HG03103 (cell line): ENCODE data around the gene SDF4.

Experiments used
- ATAC-seq: cut with Tn5 transposase; IDR thresholded peaks from one replicate; pipeline ENCODE4 v1.9.1; 2021; ENCODE audit warnings: low read depth; ENCODE audit not compliant: unreplicated experiment

The SDF4 gene

DNA sequence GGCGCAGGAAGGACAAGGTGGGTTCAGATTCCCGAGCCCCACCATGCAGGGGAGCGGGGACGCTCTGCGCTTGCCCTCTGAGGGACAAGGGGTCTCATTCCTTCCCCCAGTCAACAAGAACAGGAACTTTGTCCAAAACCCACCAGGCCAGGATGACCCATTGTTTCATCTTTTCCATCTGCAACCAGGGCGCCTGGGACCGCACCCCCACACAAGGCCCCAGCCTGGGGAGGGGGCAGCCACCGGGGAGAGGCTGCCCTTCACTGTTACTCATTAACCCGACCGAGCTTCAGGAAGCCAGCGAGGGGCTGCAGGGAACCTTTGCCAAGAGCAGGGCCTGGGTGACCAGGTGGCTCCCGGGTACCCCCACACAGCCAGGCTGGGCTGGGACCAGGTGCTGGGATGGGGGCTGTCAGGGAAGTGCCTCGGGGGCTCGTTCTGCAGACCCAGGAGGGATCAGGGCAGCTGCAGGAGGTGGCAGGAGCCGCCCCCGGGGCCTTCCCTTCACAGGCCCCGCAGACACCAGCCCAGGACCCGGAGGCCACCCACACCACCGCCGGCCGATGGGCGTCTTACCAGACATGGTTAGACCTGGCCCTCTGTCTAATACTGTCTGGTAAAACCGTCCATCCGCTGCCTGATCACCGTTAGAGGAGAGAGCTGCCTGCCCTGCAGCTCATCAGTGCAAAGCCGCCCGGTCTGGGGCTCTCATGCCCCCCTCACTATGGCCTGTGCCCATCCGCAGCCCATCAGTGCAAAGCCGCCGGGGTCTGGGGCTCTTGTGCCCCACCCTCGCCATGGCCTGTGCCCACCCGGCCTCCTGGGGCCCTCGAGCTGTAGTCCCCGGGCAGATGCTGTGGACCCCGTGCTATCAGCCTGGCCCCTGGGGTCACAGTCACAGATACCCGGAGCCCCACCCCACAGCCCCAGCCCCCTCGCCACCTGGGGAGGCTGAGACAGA, 63.1 kb downstream of the SDF4 start:
- ATAC-seq: no peak

DNA sequence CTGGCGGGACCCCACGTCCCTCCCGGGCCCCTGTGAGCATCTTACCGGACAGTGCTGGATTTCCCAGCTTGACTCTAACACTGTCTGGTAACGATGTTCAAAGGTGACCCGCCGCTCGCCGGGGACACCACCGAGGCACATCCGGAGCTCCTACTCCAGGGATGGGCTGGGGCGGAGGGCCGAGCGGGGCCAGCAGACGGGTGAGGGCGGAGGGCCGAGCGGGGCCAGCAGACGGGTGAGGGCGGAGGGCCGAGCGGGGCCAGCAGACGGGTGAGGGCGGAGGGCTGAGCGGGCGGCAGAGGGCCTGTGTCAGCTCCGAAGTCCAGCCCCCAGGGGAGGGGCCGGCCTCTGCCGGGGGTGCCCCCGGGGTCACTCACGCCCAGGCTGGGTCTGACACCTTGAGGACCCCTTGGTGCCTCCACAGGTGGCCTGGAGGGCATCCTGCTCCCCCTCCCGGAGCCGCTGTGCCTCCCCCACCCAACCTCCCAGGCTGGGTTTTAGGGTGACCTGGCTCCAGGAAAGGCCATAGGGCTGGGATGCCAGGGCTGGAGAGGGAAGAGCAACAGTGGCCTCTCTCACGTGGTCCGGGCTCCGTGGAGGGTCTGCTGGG, 63.9 kb downstream of the SDF4 start:
- ATAC-seq: no peak

- ATAC-seq: no peak
These were observed 64.4 kb downstream of the SDF4 start for GRCh38 chr1:1167398-1167821.
